HepG2 (cell line): ENCODE measurements around the gene ARPP19. TPM values are rescaled to one million over a fixed set of nuclear protein-coding genes. Genes with fewer than 3 reads are reported as not detected.

Source experiments
- AGO1 ChIP-seq: fragments of 200-400 bp; formaldehyde crosslinking; IDR thresholded peaks from 2 replicates; pipeline ENCODE4 v1.6.1; 2017; ENCODE audit warnings: mild to moderate bottlenecking, low read depth, low read length, moderate library complexity; ENCODE audit not compliant: poor library complexity, severe bottlenecking
- BCL3 ChIP-seq: sonication (generic); formaldehyde crosslinking; IDR thresholded peaks from 2 replicates; pipeline ENCODE4 v1.5.1; 2020; ENCODE audit warnings: mild to moderate bottlenecking, missing genetic modification reagents, moderate library complexity
- MTA1 ChIP-seq: sonication (generic); formaldehyde crosslinking; IDR thresholded peaks from 2 replicates; pipeline ENCODE4 v1.4.0; 2020; ENCODE audit warnings: missing genetic modification reagents, mild to moderate bottlenecking, borderline replicate concordance
- PAWR ChIP-seq: sonication (generic); formaldehyde crosslinking; IDR thresholded peaks from 2 replicates; pipeline ENCODE4 v1.4.0; 2020; ENCODE audit warnings: missing genetic modification reagents, mild to moderate bottlenecking, borderline replicate concordance
- RAD21 ChIP-seq: fragments of 450-650 bp; formaldehyde crosslinking; IDR thresholded peaks from 2 replicates; pipeline ENCODE4 v1.5.0; 2020; ENCODE audit warnings: mild to moderate bottlenecking
- RCOR2 ChIP-seq: IDR thresholded peaks from 2 replicates; pipeline ENCODE4 v1.6.1; 2016; ENCODE audit warnings: missing biosample characterization, missing genetic modification reagents
- REL ChIP-seq: sonication (generic); formaldehyde crosslinking; conservative IDR thresholded peaks from 2 replicates; pipeline ENCODE4 v1.8.0; 2022; ENCODE audit warnings: mild to moderate bottlenecking, missing genetic modification reagents, moderate library complexity
- SALL1 ChIP-seq: sonication (generic); formaldehyde crosslinking; IDR thresholded peaks from 2 replicates; pipeline ENCODE4 v1.8.0; 2022; ENCODE audit warnings: mild to moderate bottlenecking, missing genetic modification reagents
- TOPORS ChIP-seq: sonication (generic); formaldehyde crosslinking; IDR thresholded peaks from 2 replicates; pipeline ENCODE4 v1.8.0; 2023; ENCODE audit warnings: mild to moderate bottlenecking, missing genetic modification reagents
- UBTF ChIP-seq: sonication (generic); formaldehyde crosslinking; IDR thresholded peaks from 2 replicates; pipeline ENCODE4 v1.4.0; 2020; ENCODE audit warnings: mild to moderate bottlenecking, missing genetic modification reagents
- YY1 ChIP-seq: IDR thresholded peaks from 2 replicates; pipeline ENCODE4 v1.6.1; 2011; ENCODE audit warnings: low read length, low read depth, moderate library complexity, mild to moderate bottlenecking; ENCODE audit not compliant: insufficient read depth, insufficient replicate concordance
- ZFX ChIP-seq: sonication (generic); formaldehyde crosslinking; IDR thresholded peaks from 2 replicates; pipeline ENCODE4 v1.4.0; 2020; ENCODE audit warnings: mild to moderate bottlenecking, low read depth, missing genetic modification reagents, moderate library complexity
- ZMAT3 ChIP-seq: sonication (generic); formaldehyde crosslinking; conservative IDR thresholded peaks from 2 replicates; pipeline ENCODE4 v1.7.0; 2021; ENCODE audit warnings: missing genetic modification reagents
- ZNF280B ChIP-seq: sonication (generic); formaldehyde crosslinking; IDR thresholded peaks from 2 replicates; pipeline ENCODE4 v1.5.0; 2020; ENCODE audit warnings: missing genetic modification reagents, mild to moderate bottlenecking, borderline replicate concordance
- ZNF546 ChIP-seq: sonication (generic); formaldehyde crosslinking; conservative IDR thresholded peaks from 2 replicates; pipeline ENCODE4 v1.8.1; 2023; ENCODE audit warnings: mild to moderate bottlenecking, missing genetic modification reagents
- ZNF547 ChIP-seq: sonication (generic); formaldehyde crosslinking; IDR thresholded peaks from 2 replicates; pipeline ENCODE4 v1.5.1; 2020; ENCODE audit warnings: mild to moderate bottlenecking, missing genetic modification reagents
- ZNF569 ChIP-seq: sonication (generic); formaldehyde crosslinking; IDR thresholded peaks from 2 replicates; pipeline ENCODE4 v1.5.0; 2020; ENCODE audit warnings: mild to moderate bottlenecking, missing genetic modification reagents, moderate library complexity, borderline replicate concordance
- ZNF609 ChIP-seq: sonication (generic); formaldehyde crosslinking; IDR thresholded peaks from 2 replicates; pipeline ENCODE4 v1.4.0; 2020; ENCODE audit warnings: mild to moderate bottlenecking, missing genetic modification reagents, borderline replicate concordance
- polyA plus RNA-seq, 8 experiments: library from polyadenylated mRNA; depleted of rRNA in 3 of 8; stranded (reverse) in 7 of 8; unstranded in 1 of 8; fragments of >200 nt; fragmentation: Illumina TruSeq in 4 of 8; extraction: Trizol in 4 of 8; gene quantifications; 2 replicates each; pipeline versions ENCODE4 v1.2.1 to v1.2.3, GENCODE V29; 2011 to 2016; ENCODE audit warnings: low read depth in 4 of 8, missing spikeins in 1 of 8, mixed read lengths in 1 of 8; ENCODE audit not compliant: insufficient read depth in 1 of 8
- total RNA-seq, 5 experiments: library from RNA; depleted of rRNA; stranded (reverse); fragments of >200 nt; fragmentation: Illumina TruSeq; extraction: Trizol; gene quantifications; 2 replicates each; pipeline ENCODE4 v1.2.3, GENCODE V29; 2016; ENCODE audit warnings: low read depth in 1 of 5

ARPP19 gene
- total and polyA plus RNA-seq, 2 of the 13 experiments (the other 11 are each of a cell fraction or from before 2014, with no cell fraction given): 70.8 to 123 TPM

- TF ChIP-seq UBTF (CRISPR knock-in tag) (peak; percentile 58; the same call in 1 of the 2 replicates), SALL1 (peak; percentile 38), ZNF280B (CRISPR knock-in tag) (no peak), PAWR (CRISPR knock-in tag) (no peak), AGO1 (no peak), ZNF546 (CRISPR knock-in tag) (0 out of 2 replicates have a peak, but pooled peaks have one; percentile 74), ZNF547 (CRISPR knock-in tag) (0 out of 2 replicates have a peak, but pooled peaks have one; percentile 45), RAD21 (0 out of 2 replicates have a peak, but pooled peaks have one; percentile 23), ZFX (CRISPR knock-in tag) (peak; percentile 73), ZNF569 (CRISPR knock-in tag) (no peak), REL (no peak), TOPORS (CRISPR knock-in tag) (0 out of 2 replicates have a peak, but pooled peaks have one; percentile 50), RCOR2 (CRISPR knock-in tag) (no peak), YY1 (peak; percentile 43), BCL3 (CRISPR knock-in tag) (0 out of 2 replicates have a peak, but pooled peaks have one; percentile 39), ZMAT3 (no peak), ZNF609 (CRISPR knock-in tag) (no peak), MTA1 (CRISPR knock-in tag) (peak; percentile 25; the same call in 1 of the 2 replicates)
Observed at GRCh38 chr15:52528564-52529340, 40.1 kb downstream of the ARPP19 start, which contains the start of gene MYO5A (continued).
